Islet of Langerhans (tissue), 1 donor: ENCODE results near the gene LAMB1.
"Not testable (repeated sequence)": the region's sequence is repeated elsewhere in the genome, so short reads cannot be mapped to it uniquely, and the experiment has no call there.

Experiments used
- FAIRE-seq: peaks from one replicate; lab custom pipeline; 2011; peaks lifted over from hg19 to GRCh38; lab: Jason Lieb, UNC

LAMB1 gene

DNA sequence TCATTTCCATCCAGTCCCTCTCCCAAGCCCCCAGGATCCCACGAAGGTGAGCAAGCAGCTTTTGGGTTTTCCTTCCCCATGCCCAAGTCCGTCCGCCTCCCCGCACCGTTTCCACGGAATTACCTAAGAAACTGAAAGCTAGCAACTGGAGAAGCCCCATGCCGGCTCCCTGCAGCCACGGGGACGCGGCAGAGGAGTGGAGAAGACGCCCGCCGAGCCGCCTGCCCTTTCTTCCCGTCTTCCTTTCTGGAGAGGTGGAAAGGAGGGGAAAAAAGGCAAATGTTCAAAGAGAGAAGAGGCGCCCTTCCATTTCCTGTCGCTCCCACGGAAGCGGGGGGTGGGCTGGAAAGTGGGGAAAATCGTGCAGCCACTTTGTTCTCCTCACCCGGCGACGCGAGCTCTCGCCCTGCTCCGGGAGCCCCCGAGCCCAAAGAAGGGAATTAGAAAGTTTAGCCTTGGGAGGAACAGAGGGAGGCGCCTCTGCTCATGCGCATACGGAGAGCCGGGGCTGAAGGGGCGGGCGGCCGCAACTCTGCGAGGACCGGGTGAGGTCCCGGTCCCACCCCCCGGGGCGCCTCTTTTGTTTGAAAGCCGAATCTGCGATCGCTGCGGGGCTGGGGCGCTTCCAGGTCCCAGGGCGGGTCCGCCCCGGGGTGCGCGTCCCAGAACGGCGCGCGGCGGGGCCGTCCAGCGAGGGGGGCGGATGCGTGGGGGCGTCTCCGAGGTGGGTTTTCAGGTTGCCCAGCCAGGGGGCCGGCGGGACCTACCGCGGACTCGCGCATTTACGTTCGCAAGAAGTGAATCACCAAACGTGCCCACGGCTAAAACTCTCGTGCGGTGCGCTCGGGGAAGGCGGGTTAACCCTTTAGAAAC lies at the start of gene LAMB1:
TSS of gene LAMB1 (minus strand) at position 436 of the 873 bp plus-strand sequence. CDS start at position 160, 276 bp downstream.
- FAIRE-seq = no peak

GRCh38 chr7:108051454-108051853 lies 48.5 kb upstream of the LAMB1 start:
- no peak for FAIRE-seq

DNA sequence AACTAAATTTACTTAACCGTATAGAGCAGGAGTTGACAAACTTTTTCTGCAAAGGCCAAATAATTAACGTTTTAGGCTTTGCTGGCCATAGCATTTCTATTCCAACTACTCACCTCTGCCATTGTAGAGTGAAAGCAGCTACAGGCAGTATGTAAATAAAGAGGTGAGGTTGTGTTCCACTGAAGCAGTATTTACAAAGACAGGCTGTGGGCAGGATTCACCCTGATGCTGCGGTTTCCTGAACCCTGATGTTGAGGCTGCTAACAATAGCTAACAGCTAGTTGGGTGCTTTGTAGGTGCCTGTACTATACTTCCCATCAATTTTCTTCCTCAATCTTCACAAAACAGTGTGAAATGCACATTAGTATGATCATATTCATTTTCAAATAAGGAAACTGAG lies 47.0 kb upstream of the LAMB1 start:
- FAIRE-seq = no peak

GRCh38 chr7:108048422-108048821 lies 45.5 kb upstream of the LAMB1 start:
- no peak for FAIRE-seq

GRCh38 chr7:108046952-108047506 lies 44.1 kb upstream of the LAMB1 start:
- no peak for FAIRE-seq

GRCh38 chr7:108045669-108046068 lies 42.7 kb upstream of the LAMB1 start:
- FAIRE-seq = no peak

DNA sequence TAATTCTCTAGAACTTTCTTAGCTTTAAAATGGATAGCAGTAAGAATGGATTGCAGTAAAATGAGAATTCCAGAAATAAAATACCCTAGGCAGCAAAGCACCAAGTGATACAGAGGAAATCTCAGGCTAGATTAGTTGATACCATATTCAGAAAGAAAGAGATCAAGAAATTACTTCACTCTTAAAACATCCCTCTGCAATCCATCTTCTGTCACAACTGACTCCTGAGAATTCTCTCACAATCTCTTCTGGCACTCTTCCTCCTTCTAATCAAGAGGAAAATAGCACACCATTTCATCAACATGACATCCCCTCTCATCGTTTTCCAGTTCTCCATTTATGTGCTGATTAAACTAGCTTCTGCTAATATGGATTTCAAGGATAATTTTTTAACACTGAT lies 42.2 kb upstream of the LAMB1 start:
- no peak for FAIRE-seq

DNA sequence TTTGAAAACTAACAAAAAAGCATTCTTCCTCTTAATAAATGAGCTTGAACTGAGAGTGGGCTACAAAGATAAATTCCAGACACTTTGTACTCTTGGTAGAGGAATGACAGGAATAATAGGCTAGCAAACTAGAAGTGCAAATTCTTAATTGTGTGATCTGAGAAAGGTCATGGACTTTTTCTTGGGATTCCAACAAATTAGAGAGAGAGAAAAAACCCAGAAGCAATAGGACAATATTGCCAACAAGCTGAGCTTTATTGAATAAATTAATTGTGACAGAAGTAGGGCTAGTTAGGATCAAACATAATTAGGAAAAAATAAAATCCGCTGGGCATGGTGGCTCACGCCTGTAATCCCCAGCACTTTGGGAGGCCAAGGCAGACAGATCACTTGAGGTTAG lies 41.4 kb upstream of the LAMB1 start:
- FAIRE-seq = no peak

DNA sequence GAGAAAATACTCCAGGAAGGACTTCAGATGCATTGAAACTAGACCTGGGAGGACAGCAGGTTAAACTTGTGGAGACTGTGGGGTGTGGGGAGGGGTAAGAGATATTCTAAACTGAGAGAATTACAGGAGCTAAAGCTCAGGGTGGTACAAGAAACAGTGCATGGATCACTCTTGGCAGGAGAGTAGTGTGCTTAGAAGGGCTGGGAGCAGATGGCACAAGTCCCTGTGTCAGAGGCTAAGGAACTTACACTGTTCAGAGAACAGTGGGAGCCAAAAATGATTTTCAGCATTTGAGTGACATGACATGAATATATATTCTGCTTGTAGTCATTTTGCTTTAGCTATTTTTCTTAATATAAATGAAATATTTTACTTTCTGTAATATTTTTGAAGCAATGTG lies 36.0 kb upstream of the LAMB1 start:
- FAIRE-seq = no peak

DNA sequence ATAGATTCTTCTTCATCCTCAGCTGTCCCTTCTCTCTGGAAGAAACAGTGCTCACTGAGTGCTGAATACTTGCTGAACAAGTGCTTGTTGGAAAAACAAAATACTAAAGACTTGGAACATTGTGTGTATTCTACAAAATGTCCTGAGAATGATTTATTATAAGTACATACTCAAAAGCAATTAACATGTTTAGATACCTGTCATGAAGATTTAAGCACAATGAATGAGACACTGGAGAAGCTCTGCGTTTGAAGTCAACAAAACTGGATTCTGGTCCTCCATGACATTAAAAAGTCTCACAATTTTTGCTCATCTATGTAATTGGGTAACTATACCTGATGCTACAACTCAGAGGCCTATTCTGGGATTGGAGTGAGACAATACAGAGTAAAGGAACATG lies 34.8 kb upstream of the LAMB1 start:
- FAIRE-seq = no peak

DNA sequence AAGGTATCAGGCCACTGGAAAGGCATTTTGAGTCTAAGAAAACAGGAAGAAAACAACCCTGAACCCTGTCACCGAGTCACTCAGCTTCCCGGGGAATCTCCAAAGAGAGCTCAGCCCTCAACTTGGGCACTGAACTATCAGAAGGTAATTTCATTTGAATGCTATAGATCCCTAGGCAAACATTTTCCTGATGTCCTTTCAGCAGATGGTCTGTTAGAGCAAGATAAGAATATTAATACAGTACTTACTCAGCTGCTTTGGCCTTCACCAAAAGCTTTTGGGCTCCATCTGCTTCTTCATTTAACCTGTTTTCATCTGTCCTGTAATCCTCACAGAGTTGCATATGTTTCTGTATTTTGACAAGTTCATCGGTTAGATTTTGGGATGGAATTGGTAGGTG lies 34.2 kb upstream of the LAMB1 start:
- FAIRE-seq = no peak

DNA sequence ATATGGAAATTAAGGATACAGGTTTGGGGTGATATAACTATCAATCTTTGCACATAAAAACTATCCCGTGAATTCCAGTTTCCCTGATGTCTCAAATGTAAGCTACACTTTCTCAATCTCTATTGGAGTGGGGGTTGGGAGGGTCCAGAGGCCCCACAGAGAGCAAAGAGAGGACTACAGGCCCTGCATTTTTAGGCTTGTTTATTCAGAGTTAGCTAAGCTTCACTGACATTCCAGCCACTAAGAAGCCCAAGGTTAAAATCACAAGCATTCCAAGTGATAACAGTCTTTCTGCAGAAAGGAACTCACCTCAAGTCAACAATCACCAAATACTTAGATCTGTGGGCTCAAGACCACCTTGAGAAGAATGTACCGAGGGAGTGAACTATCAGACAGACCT lies 31.6 kb upstream of the LAMB1 start:
- no peak for FAIRE-seq

DNA sequence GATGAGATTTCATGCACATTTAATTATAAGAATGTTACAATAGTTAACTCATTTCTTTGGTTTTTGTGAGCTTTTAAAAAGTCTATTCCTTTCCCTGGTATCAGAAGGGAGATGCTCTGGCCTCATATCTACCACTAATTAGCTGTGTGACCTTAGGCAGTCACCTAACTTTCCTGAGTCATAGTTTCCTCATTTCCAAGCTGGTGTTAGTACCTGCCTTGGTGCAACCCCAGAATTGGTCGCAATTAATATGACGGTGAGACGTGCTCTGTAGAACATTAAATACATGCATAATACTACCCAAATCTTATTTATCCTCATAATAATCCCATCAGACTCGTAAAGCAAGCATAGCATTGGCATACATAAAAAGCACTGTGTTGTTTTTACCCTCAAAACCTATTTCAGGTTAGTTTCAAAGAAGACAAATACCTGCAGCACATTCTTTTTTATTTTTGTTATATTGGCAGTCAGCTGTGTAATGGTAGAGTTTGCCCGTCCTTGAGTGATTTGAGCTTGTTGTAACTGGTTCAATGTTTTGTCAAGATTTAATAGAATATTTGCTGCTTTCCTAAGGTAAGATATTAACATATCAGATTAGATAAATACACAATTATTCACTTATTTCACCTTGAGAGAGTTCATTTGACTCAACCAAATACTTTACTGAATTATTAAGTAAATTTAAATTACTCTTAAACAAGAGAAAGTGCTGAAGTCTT lies 31.0 kb upstream of the LAMB1 start:
- FAIRE-seq = no peak

DNA sequence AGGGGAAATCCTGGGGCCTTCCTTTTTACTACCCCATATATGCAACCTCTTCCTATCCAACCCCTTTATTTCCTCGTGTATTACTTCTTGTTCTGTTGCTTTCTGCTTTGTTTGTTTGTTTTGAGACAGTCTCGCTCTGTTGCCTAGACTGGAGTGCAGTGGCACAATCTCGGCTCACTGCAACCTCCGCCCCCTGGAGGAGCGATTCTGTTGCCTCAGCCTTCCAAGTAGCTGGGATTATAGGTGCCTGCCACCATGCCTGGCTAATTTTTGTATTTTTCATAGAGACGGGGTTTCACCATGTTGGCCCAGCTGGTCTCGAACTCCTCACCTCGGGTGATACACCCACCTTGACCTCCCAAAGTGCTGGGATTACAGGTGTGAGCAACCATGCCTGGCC lies 30.3 kb upstream of the LAMB1 start:
- FAIRE-seq = not testable (repeated sequence)

GRCh38 chr7:108030516-108030915 lies 27.6 kb upstream of the LAMB1 start:
- no peak for FAIRE-seq

GRCh38 chr7:108029034-108029433 lies 26.1 kb upstream of the LAMB1 start:
- no peak for FAIRE-seq

GRCh38 chr7:108028111-108028510 lies 25.1 kb upstream of the LAMB1 start:
- FAIRE-seq = no peak

DNA sequence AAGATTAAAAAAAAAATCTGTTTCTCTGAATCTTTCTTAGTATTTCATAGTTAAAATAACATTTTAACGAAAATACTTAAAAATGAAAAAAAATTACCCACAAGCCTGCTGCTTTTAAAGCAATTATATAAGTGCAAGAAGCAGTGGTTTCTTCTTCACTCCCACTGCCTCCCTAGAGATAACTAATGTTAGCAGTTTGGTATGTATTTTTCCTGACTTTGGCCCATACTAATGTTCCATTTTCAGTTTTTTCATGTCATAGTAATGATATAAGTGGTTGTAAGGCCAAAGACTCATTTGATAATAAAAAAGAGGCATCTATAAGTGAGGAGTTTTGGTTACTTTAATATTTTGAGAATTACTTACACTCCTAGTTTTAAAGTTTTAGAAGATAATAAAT lies 24.3 kb upstream of the LAMB1 start:
- FAIRE-seq = no peak

DNA sequence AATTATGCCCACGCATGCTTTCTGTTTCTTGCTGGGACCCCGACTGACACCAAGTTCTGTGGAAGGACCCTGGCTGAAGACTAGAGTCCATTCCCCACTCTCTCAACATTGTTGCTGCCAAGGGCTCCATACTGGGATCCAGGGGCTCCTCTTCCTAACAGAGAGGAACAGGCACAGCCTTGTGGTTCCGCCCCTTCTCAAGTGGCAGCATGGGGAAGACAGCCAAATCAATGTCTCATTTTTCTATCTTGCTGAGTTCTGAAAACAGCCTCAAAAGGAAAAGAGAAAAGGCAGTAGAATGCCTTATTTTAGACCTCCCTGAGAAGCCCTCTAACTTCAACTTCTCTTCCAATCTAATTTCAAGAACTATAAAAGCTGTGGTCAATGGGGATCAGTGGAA lies 23.7 kb upstream of the LAMB1 start:
- FAIRE-seq = no peak

DNA sequence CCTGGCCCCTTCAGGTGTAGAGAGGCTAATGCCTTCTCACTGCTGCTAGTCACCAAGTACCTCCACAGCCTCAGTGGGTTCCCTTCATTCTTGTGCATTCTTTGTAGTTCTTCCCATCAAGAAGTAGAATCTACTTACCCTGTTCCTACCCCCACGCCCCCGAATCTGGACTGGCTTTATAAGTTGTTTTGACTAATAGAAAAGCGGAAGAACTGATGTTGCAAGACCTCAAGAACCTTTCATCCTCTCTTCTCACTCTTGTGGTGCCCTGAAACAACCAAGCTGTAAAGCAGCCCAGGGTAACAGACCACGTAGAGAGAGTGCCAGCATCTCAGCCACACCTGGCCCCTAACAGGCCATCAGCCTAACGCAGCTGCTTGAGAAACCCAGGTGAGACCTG lies 23.2 kb upstream of the LAMB1 start:
- no peak for FAIRE-seq

GRCh38 chr7:108024538-108024937 lies 21.6 kb upstream of the LAMB1 start:
- no peak for FAIRE-seq

- no peak for FAIRE-seq
These were observed 17.6 kb upstream of the LAMB1 start for GRCh38 chr7:108020585-108020984.

DNA sequence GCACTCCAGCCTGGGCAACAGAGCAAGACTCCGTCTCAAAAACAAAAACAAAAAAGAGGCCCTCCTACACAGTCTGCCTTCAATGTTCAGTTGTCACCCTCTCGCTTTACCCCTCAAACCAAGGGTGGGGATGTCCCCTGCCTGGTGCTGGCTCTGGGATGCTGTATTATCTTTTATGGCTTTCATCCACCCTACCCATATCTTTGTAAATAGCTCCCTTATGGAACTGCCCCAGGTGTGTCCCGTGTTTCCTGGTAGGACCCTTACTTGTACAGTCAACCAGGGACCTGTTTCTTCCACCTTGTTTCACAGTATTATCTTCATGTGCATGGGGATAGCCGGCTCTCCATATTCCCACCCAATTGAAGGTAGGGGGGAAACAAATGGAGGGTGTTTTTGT lies 15.7 kb upstream of the LAMB1 start:
- FAIRE-seq = no peak

DNA sequence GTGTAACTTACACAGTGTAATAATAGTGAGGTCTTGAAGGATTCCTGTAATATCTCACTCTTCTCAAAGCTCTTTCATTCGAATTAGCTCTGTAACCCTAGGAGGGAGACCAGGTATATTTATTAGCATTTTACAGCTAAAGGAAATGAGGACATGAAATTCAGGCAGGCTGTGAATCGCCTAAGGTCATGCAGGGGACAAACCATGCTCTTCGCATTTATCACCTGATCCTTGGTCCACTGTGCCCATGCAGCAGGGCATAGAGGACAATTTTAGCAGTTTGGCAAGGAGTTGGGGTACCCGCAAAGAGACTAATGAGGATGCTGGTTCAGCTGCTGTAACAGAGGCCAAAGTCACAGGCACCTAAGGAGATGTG lies 14.8 kb upstream of the LAMB1 start:
- no peak for FAIRE-seq
